H9 (cell line): ENCODE results near the gene CYP4F2. TPM values are rescaled to one million over a fixed set of nuclear protein-coding genes. Genes with fewer than 3 reads are reported as not detected.

Source experiments
- DNase-seq: peaks from one replicate; pipeline ENCODE4 v3.0.0-alpha.2; 2017
- H2AFZ ChIP-seq: one replicate; pipeline ENCODE4 v1.6.1; 2013; ENCODE audit warnings: mild to moderate bottlenecking, low read length, control low read depth, moderate library complexity
- H2AK5ac ChIP-seq: 2 replicates; pipeline ENCODE4 v1.6.1; 2013; ENCODE audit warnings: low read length, control low read depth, mixed read lengths; ENCODE audit not compliant: insufficient read length
- H2BK120ac ChIP-seq: one replicate; pipeline ENCODE4 v1.6.1; 2013; ENCODE audit warnings: low read depth, mild to moderate bottlenecking, low read length, control low read depth, inconsistent platforms; ENCODE audit not compliant: poor library complexity, severe bottlenecking
- H2BK12ac ChIP-seq: 2 replicates; pipeline ENCODE4 v1.6.1; 2013; ENCODE audit warnings: low read length, control low read depth, mixed read lengths, low read depth; ENCODE audit not compliant: insufficient read length
- H2BK15ac ChIP-seq: 2 replicates; pipeline ENCODE4 v1.6.1; 2013; ENCODE audit warnings: low read depth, low read length, control low read depth
- H2BK20ac ChIP-seq: one replicate; pipeline ENCODE4 v1.6.1; 2013; ENCODE audit warnings: low read depth, mild to moderate bottlenecking, low read length, control low read depth, inconsistent platforms; ENCODE audit not compliant: poor library complexity, severe bottlenecking
- H2BK5ac ChIP-seq: 2 replicates; pipeline ENCODE4 v1.6.1; 2013; ENCODE audit warnings: low read length, control low read depth, mixed read lengths; ENCODE audit not compliant: insufficient read length
- H3K14ac ChIP-seq: 2 replicates; pipeline ENCODE4 v1.6.1; 2013; ENCODE audit warnings: low read length, control low read depth; ENCODE audit not compliant: insufficient read depth
- H3K18ac ChIP-seq: 2 replicates; pipeline ENCODE4 v1.6.1; 2013; ENCODE audit warnings: low read depth, mild to moderate bottlenecking, mixed read lengths, low read length, control low read depth; ENCODE audit not compliant: insufficient read length
- H3K23ac ChIP-seq: 2 replicates; pipeline ENCODE4 v1.6.1; 2013; ENCODE audit warnings: low read length, control low read depth, mixed read lengths, low read depth; ENCODE audit not compliant: insufficient read length
- H3K23me2 ChIP-seq: 2 replicates; pipeline ENCODE4 v1.6.1; 2013; ENCODE audit warnings: low read depth, mild to moderate bottlenecking, mixed read lengths, low read length, control low read depth; ENCODE audit not compliant: insufficient read length, poor library complexity, severe bottlenecking
- H3K27ac ChIP-seq: 2 replicates; pipeline ENCODE4 v1.5.1; 2013; ENCODE audit warnings: low read length, control low read depth, mixed read lengths, low read depth; ENCODE audit not compliant: insufficient read length
- H3K27me3 ChIP-seq: 2 replicates; pipeline ENCODE4 v1.6.1; 2013; ENCODE audit warnings: low read length, control low read depth, inconsistent platforms; ENCODE audit not compliant: insufficient read depth
- H3K4ac ChIP-seq: 2 replicates; pipeline ENCODE4 v1.6.1; 2013; ENCODE audit warnings: low read depth, mild to moderate bottlenecking, control low read depth, inconsistent platforms, low read length, moderate library complexity
- H3K4me1 ChIP-seq: 2 replicates; pipeline ENCODE4 v1.6.1; 2013; ENCODE audit warnings: low read length, control low read depth, inconsistent platforms; ENCODE audit not compliant: insufficient read depth
- H3K4me2 ChIP-seq: 2 replicates; pipeline ENCODE4 v1.6.1; 2013; ENCODE audit warnings: low read length, control low read depth, mixed read lengths; ENCODE audit not compliant: insufficient read length, insufficient read depth
- H3K56ac ChIP-seq: 2 replicates; pipeline ENCODE4 v1.6.1; 2013; ENCODE audit warnings: low read depth, mild to moderate bottlenecking, mixed read lengths, low read length, control low read depth; ENCODE audit not compliant: insufficient read length
- H3K79me1 ChIP-seq: 2 replicates; pipeline ENCODE4 v1.6.1; 2013; ENCODE audit warnings: low read depth, mild to moderate bottlenecking, moderate library complexity, low read length, control low read depth, inconsistent platforms; ENCODE audit not compliant: insufficient read depth, poor library complexity, severe bottlenecking
- H3K79me2 ChIP-seq: 2 replicates; pipeline ENCODE4 v1.6.1; 2013; ENCODE audit warnings: low read length, control low read depth, inconsistent platforms; ENCODE audit not compliant: insufficient read depth
- H3K9ac ChIP-seq: 2 replicates; pipeline ENCODE4 v1.6.1; 2013; ENCODE audit warnings: low read length, control low read depth, mixed read lengths; ENCODE audit not compliant: insufficient read length; ENCODE audit errors: extremely low read depth
- H3K9me3 ChIP-seq: one replicate; pipeline ENCODE4 v1.6.1; 2013; ENCODE audit warnings: low read depth, low read length, inconsistent platforms; ENCODE audit not compliant: control insufficient read depth
- H3T11ph ChIP-seq: one replicate; pipeline ENCODE4 v1.6.1; 2013; ENCODE audit warnings: mild to moderate bottlenecking, low read length, control low read depth, inconsistent platforms
- H4K20me1 ChIP-seq: one replicate; pipeline ENCODE4 v1.6.1; 2013; ENCODE audit not compliant: control insufficient read depth, insufficient read length, insufficient read depth
- H4K5ac ChIP-seq: 2 replicates; pipeline ENCODE4 v1.6.1; 2013; ENCODE audit warnings: low read depth, mild to moderate bottlenecking, mixed read lengths, low read length, control low read depth; ENCODE audit not compliant: insufficient read length
- H4K8ac ChIP-seq: replicated peaks from 2 replicates; pipeline ENCODE4 v1.6.1; 2013; ENCODE audit warnings: low read length, control low read depth, mixed read lengths, low read depth; ENCODE audit not compliant: insufficient read length
- H4K91ac ChIP-seq: 2 replicates; pipeline ENCODE4 v1.6.1; 2013; ENCODE audit warnings: low read depth, mild to moderate bottlenecking, moderate library complexity, mixed read lengths, low read length, control low read depth; ENCODE audit not compliant: insufficient read length
- H3K27ac Mint-ChIP-seq, 3 experiments: 2 replicates in 2 of 3; 3 replicates in 1 of 3; pipeline ENCODE4 v1.8.0; 2020 to 2021; ENCODE audit warnings: mixed read lengths in 3 of 3, mild to moderate bottlenecking in 1 of 3, moderate library complexity in 1 of 3
- H3K27me3 Mint-ChIP-seq: 2 replicates; pipeline ENCODE4 v1.8.0; 2021; ENCODE audit warnings: low read depth, mild to moderate bottlenecking, moderate library complexity, mixed read lengths
- H3K36me3 Mint-ChIP-seq, 3 experiments: 2 replicates in 2 of 3; 3 replicates in 1 of 3; pipeline ENCODE4 v1.8.0; 2020 to 2021; ENCODE audit warnings: low read depth in 3 of 3, mixed read lengths in 3 of 3; ENCODE audit not compliant: insufficient read depth in 1 of 3
- H3K4me1 Mint-ChIP-seq, 2 experiments: 2 replicates each; pipeline ENCODE4 v1.8.0; 2020; ENCODE audit warnings: mixed read lengths in 2 of 2
- H3K4me3 Mint-ChIP-seq, 2 experiments: 2 replicates in 1 of 2; 3 replicates in 1 of 2; pipeline ENCODE4 v1.8.0; 2020 to 2021; ENCODE audit warnings: mild to moderate bottlenecking in 2 of 2, mixed read lengths in 2 of 2, moderate library complexity in 1 of 2
- H3K9me3 Mint-ChIP-seq, 2 experiments: 2 replicates in 1 of 2; 3 replicates in 1 of 2; pipeline ENCODE4 v1.8.0; 2020; ENCODE audit warnings: mild to moderate bottlenecking in 2 of 2, mixed read lengths in 2 of 2, moderate library complexity in 1 of 2
- WGBS: extraction: QIAGEN DNeasy Blood & Tissue Kit; methylation state at CpG from one replicate; pipeline ENCODE4 v1.1.7; 2013; ENCODE audit warnings: missing lambda C conversion rate, low lambda C conversion rate, mixed read lengths; ENCODE audit not compliant: insufficient read length; ENCODE audit errors: extremely low coverage; 5-methylcytosine and 5-hydroxymethylcytosine counted together
- total RNA-seq: library from RNA; stranded (reverse); gene quantifications from 2 replicates; pipeline ENCODE4 v1.2.1, GENCODE V29; 2021
- TF ChIP-seq, protein P1 (sequence below): fragments of 200-600 bp; sonication (generic); conservative IDR thresholded peaks from 3 replicates; pipeline ENCODE4 v1.8.0; 2021; ENCODE audit warnings: antibody characterized with exemption, mild to moderate bottlenecking

The CYP4F2 gene
- total RNA-seq, 1 experiment from 2014 or later = not detected

GRCh38 chr19:15926484-15926883 lies 28.6 kb upstream of the CYP4F2 start:
- TF ChIP-seq, protein P1, sequence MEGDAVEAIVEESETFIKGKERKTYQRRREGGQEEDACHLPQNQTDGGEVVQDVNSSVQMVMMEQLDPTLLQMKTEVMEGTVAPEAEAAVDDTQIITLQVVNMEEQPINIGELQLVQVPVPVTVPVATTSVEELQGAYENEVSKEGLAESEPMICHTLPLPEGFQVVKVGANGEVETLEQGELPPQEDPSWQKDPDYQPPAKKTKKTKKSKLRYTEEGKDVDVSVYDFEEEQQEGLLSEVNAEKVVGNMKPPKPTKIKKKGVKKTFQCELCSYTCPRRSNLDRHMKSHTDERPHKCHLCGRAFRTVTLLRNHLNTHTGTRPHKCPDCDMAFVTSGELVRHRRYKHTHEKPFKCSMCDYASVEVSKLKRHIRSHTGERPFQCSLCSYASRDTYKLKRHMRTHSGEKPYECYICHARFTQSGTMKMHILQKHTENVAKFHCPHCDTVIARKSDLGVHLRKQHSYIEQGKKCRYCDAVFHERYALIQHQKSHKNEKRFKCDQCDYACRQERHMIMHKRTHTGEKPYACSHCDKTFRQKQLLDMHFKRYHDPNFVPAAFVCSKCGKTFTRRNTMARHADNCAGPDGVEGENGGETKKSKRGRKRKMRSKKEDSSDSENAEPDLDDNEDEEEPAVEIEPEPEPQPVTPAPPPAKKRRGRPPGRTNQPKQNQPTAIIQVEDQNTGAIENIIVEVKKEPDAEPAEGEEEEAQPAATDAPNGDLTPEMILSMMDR = no peak
- H3K23ac ChIP-seq = no peak overlapping the region
- no peak overlapping the region for H2AK5ac ChIP-seq
- Mint-ChIP-seq H3K9me3 (peaks cover 98% of the 10 kb centered on the region in 2 experiments), H3K4me1 (no peaks in the 10 kb centered on the region), H3K27ac (no peak overlapping the region), H3K36me3 (peaks cover 13 to 44% (median 23%) of the 10 kb centered on the region in 3 experiments), H3K27me3 (peaks cover 3% of the 10 kb centered on the region), H3K4me3 (no peak overlapping the region)
- no peaks in the 10 kb centered on the region for H3K79me1 ChIP-seq
- no peak overlapping the region for H2BK20ac ChIP-seq
- no peak overlapping the region for H2AFZ ChIP-seq
- peaks cover 96% of the 10 kb centered on the region for H3K9me3 ChIP-seq
- no peak overlapping the region for H4K8ac ChIP-seq
- H3K4me1 ChIP-seq = no peaks in the 10 kb centered on the region
- no peak for DNase-seq
- no peak overlapping the region for H3K56ac ChIP-seq
- H3K4ac ChIP-seq = no peak overlapping the region
- H3T11ph ChIP-seq = no peak overlapping the region
- no peak overlapping the region for H4K5ac ChIP-seq
- no peak overlapping the region for H3K27ac ChIP-seq
- no peak overlapping the region for H3K4me2 ChIP-seq
- H3K18ac ChIP-seq = no peak overlapping the region
- no peaks in the 10 kb centered on the region for H3K23me2 ChIP-seq
- H2BK120ac ChIP-seq = no peak overlapping the region
- no peak overlapping the region for H2BK5ac ChIP-seq
- H2BK12ac ChIP-seq = no peak overlapping the region
- H3K14ac ChIP-seq = no peak overlapping the region
- no peaks in the 10 kb centered on the region for H3K27me3 ChIP-seq
- H4K91ac ChIP-seq = no peak overlapping the region
- no peaks in the 10 kb centered on the region for H4K20me1 ChIP-seq
- H2BK15ac ChIP-seq = no peak overlapping the region
- no CpG with 5 or more reads among the region's 1 CpG for WGBS
- H3K9ac ChIP-seq = no peak overlapping the region
- no peaks in the 10 kb centered on the region for H3K79me2 ChIP-seq
